Measurements from ENCODE around the gene KLHL20.
"Not testable (repeated sequence)": the region's sequence is repeated elsewhere in the genome, so short reads cannot be mapped to it uniquely, and the experiment has no call there.

The KLHL20 gene

GRCh38 chr1:173749137-173749536 lies 34.4 kb downstream of the KLHL20 start:
- intact Hi-C loops (cut with DNase I): no loop called here
- DNase-seq: no peak

GRCh38 chr1:173753830-173754229 lies 39.0 kb downstream of the KLHL20 start:
- intact Hi-C loops (cut with DNase I): no loop called here
- no peak for DNase-seq

GRCh38 chr1:173757666-173758065 lies 42.9 kb downstream of the KLHL20 start:
- intact Hi-C loops (cut with DNase I): no loop called here
- DNase-seq: no peak

- no peak for DNase-seq
- intact Hi-C loops (cut with DNase I): no loop called here
These were observed 43.3 kb downstream of the KLHL20 start for GRCh38 chr1:173758110-173758509.

- no peak for DNase-seq
- intact Hi-C loops (cut with DNase I): no loop called here
These were observed 44.2 kb downstream of the KLHL20 start for GRCh38 chr1:173758980-173759379.

GRCh38 chr1:173764331-173764730 lies 49.5 kb downstream of the KLHL20 start:
- DNase-seq; intact Hi-C loops (cut with DNase I): not testable (repeated sequence)

- intact Hi-C loops (cut with DNase I): no loop called here
- no peak for DNase-seq
These were observed 53.4 kb downstream of the KLHL20 start for GRCh38 chr1:173768206-173768605.

GRCh38 chr1:173768827-173769226 lies 54.0 kb downstream of the KLHL20 start:
- intact Hi-C loops (cut with DNase I): no loop called here
- DNase-seq: no peak

GRCh38 chr1:173770330-173770729 lies 55.5 kb downstream of the KLHL20 start:
- DNase-seq; intact Hi-C loops (cut with DNase I): not testable (repeated sequence)

GRCh38 chr1:173771560-173771959 lies 56.8 kb downstream of the KLHL20 start:
- no peak for DNase-seq
- intact Hi-C loops (cut with DNase I): no loop called here

- DNase-seq: no peak
- intact Hi-C loops (cut with DNase I): no loop called here
These were observed 60.9 kb downstream of the KLHL20 start for GRCh38 chr1:173775578-173776226.

GRCh38 chr1:173779936-173780335 lies 65.2 kb downstream of the KLHL20 start:
- DNase-seq: no peak
- intact Hi-C loops (cut with DNase I): no loop called here

- no peak for DNase-seq
- intact Hi-C loops (cut with DNase I): no loop called here
These were observed 70.2 kb downstream of the KLHL20 start for GRCh38 chr1:173784997-173785396.

- intact Hi-C loops (cut with DNase I): no loop called here
- no peak for DNase-seq
These were observed 75.1 kb downstream of the KLHL20 start for GRCh38 chr1:173789841-173790240.

GRCh38 chr1:173798078-173798477 lies 83.3 kb downstream of the KLHL20 start:
- intact Hi-C loops (cut with DNase I): no loop called here
- no peak for DNase-seq

- intact Hi-C loops (cut with DNase I); DNase-seq: not testable (repeated sequence)
These were observed 85.2 kb downstream of the KLHL20 start for GRCh38 chr1:173799995-173800394.

GRCh38 chr1:173802961-173803360 lies 88.2 kb downstream of the KLHL20 start:
- intact Hi-C loops (cut with DNase I): no loop called here
- DNase-seq: no peak

GRCh38 chr1:173813654-173814053 lies 98.9 kb downstream of the KLHL20 start:
- intact Hi-C loops (cut with DNase I); DNase-seq: not testable (repeated sequence)

GRCh38 chr1:173818459-173818858 lies 103.7 kb downstream of the KLHL20 start:
- intact Hi-C loops (cut with DNase I): no loop called here
- no peak for DNase-seq

GRCh38 chr1:173821680-173822079 lies 106.9 kb downstream of the KLHL20 start:
- no peak for DNase-seq
- intact Hi-C loops (cut with DNase I): loop anchor here (5.0 to 10.0 kb wide), 2 partner anchors 109 to 997 kb away; partner anchors contain the start of gene KLHL20

GRCh38 chr1:173823781-173824314 lies 109.1 kb downstream of the KLHL20 start:
- intact Hi-C loops (cut with DNase I): loop anchor here (1.0 to 10.0 kb wide), 6 partner anchors 43 to 999 kb away; partner anchors contain the start of genes GAS5, KLHL20 and PRDX6

More at GRCh38 chr1:173823781-173824314, 109.1 kb downstream of the KLHL20 start:
- no peak for DNase-seq
